Sigmoid colon (tissue), 7 donors: ENCODE data around the gene PSME3IP1. TPM values are rescaled to one million over a fixed set of nuclear protein-coding genes. Genes with fewer than 3 reads are reported as not detected.
A peak's percentile ranks its signal among the peaks of the same experiment; 100 is the strongest.

Experiments used
- DNase-seq: peaks from one replicate; pipeline ENCODE4 v3.0.0-alpha.2; 2019
- H3K27ac ChIP-seq, 4 donors: fragments of 200-600 bp; sonication (generic); one replicate each; pipeline ENCODE4 v1.5.1; 2016 to 2019; ENCODE audit warnings: mild to moderate bottlenecking in 1 of 4
- H3K27me3 ChIP-seq, 3 donors: fragments of 200-600 bp; sonication (generic); one replicate each; pipeline ENCODE4 v1.5.1; 2019; ENCODE audit warnings: mild to moderate bottlenecking in 1 of 3
- H3K36me3 ChIP-seq, 4 donors: fragments of 200-600 bp; sonication (generic); one replicate each; pipeline ENCODE4 v1.5.1; 2016 to 2019
- H3K4me1 ChIP-seq, 4 donors: fragments of 200-600 bp; sonication (generic); one replicate each; pipeline ENCODE4 v1.5.1; 2017 to 2019
- H3K4me3 ChIP-seq, 4 donors: fragments of 200-600 bp; sonication (generic); one replicate each; pipeline ENCODE4 v1.5.1; 2017 to 2019; ENCODE audit warnings: mild to moderate bottlenecking in 2 of 4, moderate library complexity in 1 of 4
- H3K9me3 ChIP-seq, 4 donors: fragments of 200-600 bp in 3 of 4; sonication (generic) in 3 of 4; one replicate each; pipeline versions ENCODE4 v1.5.1 to v1.6.1; 2013 to 2019
- CTCF ChIP-seq, 4 experiments: fragments of 450-650 bp in 3 of 4; fragments of 200-600 bp in 1 of 4; IDR thresholded peaks; one replicate each; pipeline ENCODE4 v1.5.1; 2016 to 2019; ENCODE audit warnings: antibody characterized with exemption in 4 of 4, mild to moderate bottlenecking in 3 of 4, moderate library complexity in 2 of 4
- EP300 ChIP-seq, 4 donors: sonication (generic); formaldehyde crosslinking; IDR thresholded peaks; one replicate each; pipeline ENCODE4 v1.6.1; 2017; ENCODE audit warnings: antibody characterized with exemption in 4 of 4
- POLR2A ChIP-seq, 2 donors: fragments of 450-650 bp; IDR thresholded peaks; one replicate each; pipeline ENCODE4 v1.6.1; 2016; ENCODE audit warnings: antibody characterized with exemption in 2 of 2, mild to moderate bottlenecking in 2 of 2, moderate library complexity in 2 of 2
- POLR2AphosphoS5 ChIP-seq, 4 donors: sonication (generic); formaldehyde crosslinking; IDR thresholded peaks; one replicate each; pipeline ENCODE4 v1.6.1; 2017; ENCODE audit warnings: antibody characterized with exemption in 4 of 4
- WGBS, 2 donors: extraction: QIAGEN DNeasy Blood & Tissue Kit; methylation state at CpG; one replicate each; pipeline ENCODE4 v1.1.7; 2013; 5-methylcytosine and 5-hydroxymethylcytosine counted together
- intact Hi-C: fragments of 100-400 bp; cut with DNase I; formaldehyde crosslinking; loops from one replicate; pipeline ENCODE4 v1.15.1; 2023
- polyA plus RNA-seq, 3 donors: library from polyadenylated mRNA; stranded (reverse); fragments of 200-250 nt; gene quantifications; one replicate each; pipeline ENCODE4 v1.2.3, GENCODE V29; 2013
- total RNA-seq, 4 donors: library from RNA; depleted of rRNA; stranded (reverse); fragments of >200 nt; gene quantifications; one replicate each; pipeline ENCODE4 v1.1.0, GENCODE V29; 2016
- donor health status: healthy with polysubstance abuse.
- donor health status: Bipolar disorder and iron deficiency.
- donor health status: healthy.

The PSME3IP1 gene
- total and polyA plus RNA-seq, 7 donors = 60.1 to 81.3 (median 73.9) TPM

GRCh38 chr16:57196753-57197152, 10.9 kb upstream of the PSME3IP1 start:
- intact Hi-C loops = no loop called here
- Histone ChIP-seq H3K27me3 (no peaks in the 10 kb centered on the region), H3K4me3 (no peak overlapping the region), H3K36me3 (no peaks in the 10 kb centered on the region), H3K9me3 (no peaks in the 10 kb centered on the region), H3K27ac (peak overlapping the region in 3 of 4 donors; percentile 23 to 82 (median 73)), H3K4me1 (peaks cover 0 to 71% (median 54%) of the 10 kb centered on the region in 4 donors)
- 73 to 81% methylated on average over 3 of the region's 3 CpGs for WGBS, 2 donors
- DNase-seq = no peak
- TF ChIP-seq EP300 (IDR thresholded peaks at IDR 0.05) = no peak
- no peak for TF ChIP-seq POLR2AphosphoS5 (IDR thresholded peaks at IDR 0.05)
- TF ChIP-seq POLR2A (IDR thresholded peaks at IDR 0.05) = no peak
- no peak for TF ChIP-seq CTCF (IDR thresholded peaks at IDR 0.05)

GRCh38 chr16:57196286-57196685, 10.4 kb upstream of the PSME3IP1 start:
- TF ChIP-seq POLR2AphosphoS5 (IDR thresholded peaks at IDR 0.05) (no peak), EP300 (IDR thresholded peaks at IDR 0.05) (no peak), CTCF (IDR thresholded peaks at IDR 0.05) (no peak), POLR2A (IDR thresholded peaks at IDR 0.05) (no peak)
- H3K36me3 ChIP-seq = no peaks in the 10 kb centered on the region
- no peak for DNase-seq
- H3K4me3 ChIP-seq = no peak overlapping the region
- H3K27me3 ChIP-seq = no peaks in the 10 kb centered on the region
- H3K9me3 ChIP-seq = no peaks in the 10 kb centered on the region
- H3K27ac ChIP-seq = peak overlapping the region in 3 of 4 donors; percentile 23 to 82 (median 73)
- 92 to 93% methylated on average over 4 of the region's 4 CpGs for WGBS, 2 donors
- intact Hi-C loops = no loop called here
- H3K4me1 ChIP-seq = peaks cover 0 to 76% (median 59%) of the 10 kb centered on the region in 4 donors

GRCh38 chr16:57194512-57194911, 8.7 kb upstream of the PSME3IP1 start:
- DNase-seq = no peak
- TF ChIP-seq POLR2AphosphoS5 (IDR thresholded peaks at IDR 0.05) = peak in 3 of 4 donors; percentile 28 to 64 (median 41)
- TF ChIP-seq CTCF (IDR thresholded peaks at IDR 0.05) = no peak
- no peak for TF ChIP-seq EP300 (IDR thresholded peaks at IDR 0.05)
- no peak for TF ChIP-seq POLR2A (IDR thresholded peaks at IDR 0.05)
- intact Hi-C loops = no loop called here
- peaks cover 0 to 94% (median 76%) of the 10 kb centered on the region in 4 donors for H3K4me1 ChIP-seq
- peak overlapping the region; percentile 37 to 82 (median 66) for H3K27ac ChIP-seq
- peak overlapping the region in 1 of 4 donors; percentile 17 for H3K4me3 ChIP-seq
- H3K36me3 ChIP-seq = no peaks in the 10 kb centered on the region
- no peaks in the 10 kb centered on the region for H3K9me3 ChIP-seq
- H3K27me3 ChIP-seq = no peaks in the 10 kb centered on the region

- TF ChIP-seq POLR2AphosphoS5 (IDR thresholded peaks at IDR 0.05) (no peak), CTCF (IDR thresholded peaks at IDR 0.05) (no peak), POLR2A (IDR thresholded peaks at IDR 0.05) (no peak), EP300 (IDR thresholded peaks at IDR 0.05) (no peak)
- H3K4me1 ChIP-seq = peaks cover 0 to 95% (median 86%) of the 10 kb centered on the region in 4 donors
- WGBS, 2 donors = 86 to 88% methylated on average over 7 of the region's 7 CpGs
- no peaks in the 10 kb centered on the region for H3K9me3 ChIP-seq
- H3K27ac ChIP-seq = peak overlapping the region in 3 of 4 donors; percentile 58 to 82 (median 73)
- no peak overlapping the region for H3K4me3 ChIP-seq
- DNase-seq = no peak
- no peaks in the 10 kb centered on the region for H3K27me3 ChIP-seq
- intact Hi-C loops = no loop called here
- no peaks in the 10 kb centered on the region for H3K36me3 ChIP-seq
Observed at GRCh38 chr16:57192720-57193486, 7.1 kb upstream of the PSME3IP1 start.
